Osteoblast (primary cell): ENCODE results near the gene DEFB112. TPM values are rescaled to one million over a fixed set of nuclear protein-coding genes. Genes with fewer than 3 reads are reported as not detected.

Experiments used
- DNase-seq: peaks from one replicate; pipeline ENCODE4 v3.0.0; 2011; ENCODE audit warnings: low spot score, mixed read lengths; ENCODE audit not compliant: insufficient read length; ENCODE audit errors: missing footprints
- H2AFZ ChIP-seq: 2 replicates; pipeline ENCODE4 v1.6.0; 2011; ENCODE audit warnings: mild to moderate bottlenecking, low read length
- H3K27ac ChIP-seq: 2 replicates; pipeline ENCODE4 v1.5.1; 2011; ENCODE audit warnings: mild to moderate bottlenecking, low read depth, low read length, moderate library complexity
- H3K27me3 ChIP-seq: 2 replicates; pipeline ENCODE4 v1.6.0; 2012; ENCODE audit warnings: mild to moderate bottlenecking, control low read depth, inconsistent platforms, low read length, moderate library complexity; ENCODE audit not compliant: insufficient read depth
- H3K36me3 ChIP-seq: 2 replicates; pipeline ENCODE4 v1.5.1; 2011; ENCODE audit warnings: mild to moderate bottlenecking, low read length, control low read depth, moderate library complexity; ENCODE audit not compliant: insufficient read depth
- H3K4me1 ChIP-seq: 2 replicates; pipeline ENCODE4 v1.5.1; 2011; ENCODE audit warnings: mild to moderate bottlenecking, low read length, control low read depth, moderate library complexity; ENCODE audit not compliant: insufficient read depth
- H3K4me2 ChIP-seq: 2 replicates; pipeline ENCODE4 v1.6.0; 2011; ENCODE audit warnings: mild to moderate bottlenecking, low read length; ENCODE audit not compliant: insufficient read depth
- H3K4me3 ChIP-seq: fragments of 200-600 bp; sonication (generic); 3 replicates; pipeline ENCODE4 v1.5.1; 2012; ENCODE audit warnings: mild to moderate bottlenecking, low read length, inconsistent platforms; ENCODE audit not compliant: insufficient read depth
- H3K79me2 ChIP-seq: 2 replicates; pipeline ENCODE4 v1.6.0; 2012; ENCODE audit warnings: mild to moderate bottlenecking, low read length, control low read depth, inconsistent platforms; ENCODE audit not compliant: insufficient read depth
- H3K9me3 ChIP-seq: 2 replicates; pipeline ENCODE4 v1.5.1; 2011; ENCODE audit warnings: low read depth, low read length, control low read depth
- H4K20me1 ChIP-seq: 2 replicates; pipeline ENCODE4 v1.6.0; 2012; ENCODE audit warnings: mild to moderate bottlenecking, low read length, control low read depth; ENCODE audit not compliant: insufficient read depth
- total RNA-seq: library from RNA; depleted of rRNA; stranded (reverse); fragments of >200 nt; gene quantifications from 2 replicates; pipeline ENCODE4 v1.2.3, GENCODE V29; 2012
- TF ChIP-seq, protein P1 (sequence below): IDR thresholded peaks from 2 replicates; pipeline ENCODE4 v1.5.1; 2011; ENCODE audit warnings: mild to moderate bottlenecking, low read depth, low read length, moderate library complexity; ENCODE audit errors: extremely low read depth

The DEFB112 gene
- total RNA-seq, 1 donor, result not detected

GRCh38 chr6:50070101-50070500 is 20.4 kb upstream of the DEFB112 start:
- Histone ChIP-seq H2AFZ (no peak overlapping the region), H3K36me3 (no peaks in the 10 kb centered on the region), H4K20me1 (no peaks in the 10 kb centered on the region), H3K27ac (no peak overlapping the region), H3K27me3 (no peaks in the 10 kb centered on the region), H3K4me1 (no peaks in the 10 kb centered on the region), H3K9me3 (no peaks in the 10 kb centered on the region), H3K4me3 (no peak overlapping the region), H3K4me2 (no peak overlapping the region), H3K79me2 (no peaks in the 10 kb centered on the region)
- no peak for DNase-seq
- TF ChIP-seq, protein P1, sequence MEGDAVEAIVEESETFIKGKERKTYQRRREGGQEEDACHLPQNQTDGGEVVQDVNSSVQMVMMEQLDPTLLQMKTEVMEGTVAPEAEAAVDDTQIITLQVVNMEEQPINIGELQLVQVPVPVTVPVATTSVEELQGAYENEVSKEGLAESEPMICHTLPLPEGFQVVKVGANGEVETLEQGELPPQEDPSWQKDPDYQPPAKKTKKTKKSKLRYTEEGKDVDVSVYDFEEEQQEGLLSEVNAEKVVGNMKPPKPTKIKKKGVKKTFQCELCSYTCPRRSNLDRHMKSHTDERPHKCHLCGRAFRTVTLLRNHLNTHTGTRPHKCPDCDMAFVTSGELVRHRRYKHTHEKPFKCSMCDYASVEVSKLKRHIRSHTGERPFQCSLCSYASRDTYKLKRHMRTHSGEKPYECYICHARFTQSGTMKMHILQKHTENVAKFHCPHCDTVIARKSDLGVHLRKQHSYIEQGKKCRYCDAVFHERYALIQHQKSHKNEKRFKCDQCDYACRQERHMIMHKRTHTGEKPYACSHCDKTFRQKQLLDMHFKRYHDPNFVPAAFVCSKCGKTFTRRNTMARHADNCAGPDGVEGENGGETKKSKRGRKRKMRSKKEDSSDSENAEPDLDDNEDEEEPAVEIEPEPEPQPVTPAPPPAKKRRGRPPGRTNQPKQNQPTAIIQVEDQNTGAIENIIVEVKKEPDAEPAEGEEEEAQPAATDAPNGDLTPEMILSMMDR, result no peak

DNA sequence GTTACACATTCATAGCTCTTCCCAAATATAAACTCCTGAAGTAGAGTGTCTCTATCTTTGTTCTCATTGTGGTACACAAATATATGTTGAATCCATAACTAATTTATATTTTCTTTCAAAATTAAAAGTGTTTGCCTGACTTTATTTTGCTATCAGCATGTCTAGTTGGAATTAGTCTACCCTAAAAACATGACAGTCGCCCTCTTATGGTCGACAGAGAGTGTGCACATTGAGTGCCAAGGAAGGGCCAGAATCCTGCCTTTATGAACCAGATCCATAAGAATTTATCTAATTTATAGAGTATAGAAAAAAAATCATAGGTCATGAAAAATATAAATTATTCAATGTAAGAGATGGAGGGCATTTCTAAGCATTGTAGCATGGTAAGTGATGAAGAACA is 12.3 kb upstream of the DEFB112 start:
- Histone ChIP-seq H3K4me2 (no peak overlapping the region), H3K27me3 (no peaks in the 10 kb centered on the region), H3K4me1 (no peaks in the 10 kb centered on the region), H4K20me1 (no peaks in the 10 kb centered on the region), H3K79me2 (no peaks in the 10 kb centered on the region), H3K27ac (no peak overlapping the region), H3K36me3 (no peaks in the 10 kb centered on the region), H3K9me3 (no peaks in the 10 kb centered on the region), H3K4me3 (no peak overlapping the region), H2AFZ (no peak overlapping the region)
- DNase-seq, result no peak
- TF ChIP-seq, protein P1, result no peak

DNA sequence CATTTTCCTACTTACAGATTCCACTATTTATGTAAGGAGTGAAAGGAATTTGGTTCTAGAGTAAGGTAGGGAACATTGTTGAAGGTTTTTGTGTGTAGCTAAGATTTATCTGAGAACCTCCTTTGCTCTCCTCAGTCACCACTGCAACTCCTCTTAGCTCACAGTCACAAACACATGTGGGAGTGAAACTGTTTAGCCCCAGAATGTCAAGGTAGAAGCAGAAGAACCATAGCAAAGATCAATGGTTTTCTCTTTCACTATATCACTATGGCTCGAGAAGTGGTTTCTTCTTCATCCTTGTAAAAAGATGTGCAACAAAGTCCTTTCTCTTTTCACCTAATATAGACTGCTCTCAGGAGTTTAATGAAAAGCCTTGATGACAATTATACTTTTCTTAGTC is 6.5 kb upstream of the DEFB112 start:
- no peak overlapping the region for H3K27ac ChIP-seq
- no peaks in the 10 kb centered on the region for H3K9me3 ChIP-seq
- H2AFZ ChIP-seq, result no peak overlapping the region
- H3K4me2 ChIP-seq, result no peak overlapping the region
- H3K79me2 ChIP-seq, result no peaks in the 10 kb centered on the region
- no peaks in the 10 kb centered on the region for H4K20me1 ChIP-seq
- no peak overlapping the region for H3K4me3 ChIP-seq
- DNase-seq, result no peak
- no peaks in the 10 kb centered on the region for H3K4me1 ChIP-seq
- H3K27me3 ChIP-seq, result no peaks in the 10 kb centered on the region
- TF ChIP-seq, protein P1, result no peak
- H3K36me3 ChIP-seq, result no peaks in the 10 kb centered on the region

GRCh38 chr6:50047026-50047425 is 2.7 kb downstream of the DEFB112 start:
- DNase-seq, result peak; percentile 9
- Histone ChIP-seq H3K4me2 (no peak overlapping the region), H3K4me3 (no peak overlapping the region)

More at GRCh38 chr6:50047026-50047425, 2.7 kb downstream of the DEFB112 start:
- H3K27me3 ChIP-seq, result no peaks in the 10 kb centered on the region
- H3K27ac ChIP-seq, result no peak overlapping the region
- H3K4me1 ChIP-seq, result no peaks in the 10 kb centered on the region
- H3K36me3 ChIP-seq, result no peaks in the 10 kb centered on the region
- no peak overlapping the region for H2AFZ ChIP-seq
- no peaks in the 10 kb centered on the region for H4K20me1 ChIP-seq
- H3K9me3 ChIP-seq, result no peaks in the 10 kb centered on the region
- H3K79me2 ChIP-seq, result no peaks in the 10 kb centered on the region
- TF ChIP-seq, protein P1, result no peak
